ENCODE data around the gene ZNHIT2. TPM values are rescaled to one million over a fixed set of nuclear protein-coding genes. Genes with fewer than 3 reads are reported as not detected.

ZNHIT2 gene
- total and polyA plus RNA-seq, 8 donors = 2.4 to 130 (median 18.9) TPM; not detected in 1

- WGBS, 5 donors = 77 to 85% (median 80%) methylated on average over 18 of the region's 18 CpGs
- no peak for TF ChIP-seq EP300 (IDR thresholded peaks at IDR 0.05)
- no peak for TF ChIP-seq POLR2A (IDR thresholded peaks at IDR 0.05)
- no peak for TF ChIP-seq CTCF (IDR thresholded peaks at IDR 0.05)
- TF ChIP-seq POLR2AphosphoS5 (IDR thresholded peaks at IDR 0.05) = no peak
- Histone ChIP-seq H3K9me3 (no peaks in the 10 kb centered on the region), H3K4me3 (no peak overlapping the region), H3K4me1 (peaks cover 33 to 75% (median 58%) of the 10 kb centered on the region in 4 donors), H3K36me3 (peaks cover 26 to 42% (median 39%) of the 10 kb centered on the region in 4 donors), H3K27ac (peak overlapping the region in 4 of 5 donors; percentile 8 to 93 (median 90)), H3K27me3 (no peaks in the 10 kb centered on the region)
- no peak for DNase-seq
- intact Hi-C loops (cut with DNase I; ENCODE audit: low total_unique reads) = no loop called here
Measured at GRCh38 chr11:65118097-65118837, 766 bp upstream of the ZNHIT2 start.

- peak overlapping the region; percentile 82 to 91 (median 86) for H3K4me3 ChIP-seq
- peak overlapping the region; percentile 84 to 93 (median 88) for H3K27ac ChIP-seq
- peaks cover 48 to 82% (median 64%) of the 10 kb centered on the region in 4 donors for H3K4me1 ChIP-seq
- no peaks in the 10 kb centered on the region for H3K9me3 ChIP-seq
- TF ChIP-seq CTCF (IDR thresholded peaks at IDR 0.05) = no peak
- TF ChIP-seq POLR2A (IDR thresholded peaks at IDR 0.05) = peak in 1 of 4 donors; percentile 22
- TF ChIP-seq POLR2AphosphoS5 (IDR thresholded peaks at IDR 0.05) = peak in 1 of 3 donors; percentile 65
- intact Hi-C loops (cut with DNase I; ENCODE audit: low total_unique reads) = no loop called here
- peaks cover 26 to 42% (median 39%) of the 10 kb centered on the region in 4 donors for H3K36me3 ChIP-seq
- WGBS, 5 donors = 5 to 19% (median 14%) methylated on average over 43 to 68 of the region's 68 CpGs
- H3K27me3 ChIP-seq = peaks cover 0 to 4% (median 0%) of the 10 kb centered on the region in 3 donors
- DNase-seq = peak; percentile 42 to 75
Measured at GRCh38 chr11:65116370-65117205, 913 bp downstream of the ZNHIT2 start.

GRCh38 chr11:65115361-65116082 is 2.0 kb downstream of the ZNHIT2 start:
- Histone ChIP-seq H3K9me3 (no peaks in the 10 kb centered on the region), H3K36me3 (peaks cover 17 to 36% (median 34%) of the 10 kb centered on the region in 4 donors), H3K27ac (peak overlapping the region in 3 of 5 donors; percentile 87 to 93 (median 91)), H3K27me3 (peaks cover 0 to 4% (median 0%) of the 10 kb centered on the region in 3 donors), H3K4me1 (peaks cover 49 to 82% (median 64%) of the 10 kb centered on the region in 4 donors), H3K4me3 (peak overlapping the region in 2 of 4 donors; percentile 87 to 91)
- intact Hi-C loops (cut with DNase I; ENCODE audit: low total_unique reads) = no loop called here
- no peak for TF ChIP-seq POLR2A (IDR thresholded peaks at IDR 0.05)
- no peak for TF ChIP-seq CTCF (IDR thresholded peaks at IDR 0.05)
- TF ChIP-seq EP300 (IDR thresholded peaks at IDR 0.05) = no peak
- TF ChIP-seq POLR2AphosphoS5 (IDR thresholded peaks at IDR 0.05) = no peak
- WGBS, 5 donors = 88 to 94% (median 93%) methylated on average over 18 to 21 of the region's 21 CpGs
- no peak for DNase-seq
